Fibroblast of the conjunctiva (primary cell): ENCODE results near the gene PLA2R1.
A peak's percentile ranks its signal among the peaks of the same experiment; 100 is the strongest.

Experiments used
- DNase-seq: peaks from one replicate; pipeline ENCODE4 v3.0.0-alpha.2; 2010; ENCODE audit warnings: low read depth

Gene PLA2R1

DNA sequence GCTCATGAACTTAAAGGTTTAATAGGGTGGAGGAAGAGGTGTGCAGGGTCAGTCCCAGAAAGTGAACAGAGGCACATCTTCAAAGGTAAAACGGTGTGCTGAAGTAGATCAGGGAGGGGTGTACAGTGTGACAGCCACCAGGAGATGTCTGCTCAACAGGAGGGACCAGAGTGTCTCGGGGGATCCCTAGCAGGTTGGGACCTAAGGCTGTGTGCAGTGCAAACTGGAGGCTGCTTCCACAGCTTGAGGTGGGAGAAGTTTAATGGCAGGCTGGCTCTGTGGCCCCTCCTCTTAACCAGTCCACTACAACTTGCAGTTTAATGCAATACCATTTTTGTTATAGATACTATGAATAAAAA lies 33.2 kb downstream of the PLA2R1 start:
- DNase-seq: no peak

DNA sequence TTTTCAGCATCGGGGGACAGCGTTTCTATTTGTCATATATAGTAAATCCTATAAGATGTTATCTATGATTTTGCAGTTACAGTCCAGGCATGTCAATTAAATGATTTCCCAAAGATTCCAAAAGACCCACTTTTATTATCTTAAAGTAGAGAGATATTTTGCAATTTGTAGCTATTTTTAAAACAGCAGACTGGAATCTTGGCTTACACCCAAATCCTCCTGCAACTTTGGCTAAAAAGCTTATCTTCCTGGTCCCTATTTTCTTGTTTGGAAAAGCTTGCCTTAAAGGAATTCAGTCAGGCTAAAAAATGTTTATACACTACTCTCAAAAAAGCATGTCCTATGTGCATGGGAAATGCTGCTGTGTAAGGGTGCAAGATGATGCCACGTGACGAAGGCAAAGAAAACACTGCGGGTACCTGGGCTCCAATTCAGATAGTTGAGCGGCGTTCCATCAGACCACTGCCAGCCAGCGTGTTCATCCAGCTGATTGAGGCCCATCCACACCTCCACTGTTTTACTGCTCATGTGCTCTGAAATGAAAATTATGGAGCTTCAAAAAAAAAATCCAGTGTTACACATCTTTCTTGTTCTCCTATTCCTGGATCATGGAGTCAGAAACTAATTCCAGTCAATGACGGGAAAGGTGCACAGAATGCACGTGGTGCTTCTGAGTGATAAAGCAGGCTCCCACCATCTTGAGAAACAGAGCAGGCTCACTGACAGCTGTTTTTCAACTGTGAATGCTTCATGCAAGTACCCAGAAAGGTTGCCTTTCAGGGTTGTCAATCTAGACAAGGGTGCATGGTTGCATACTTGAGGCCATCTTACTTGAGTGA lies 33.8 kb downstream of the PLA2R1 start:
- no peak for DNase-seq

- DNase-seq: no peak
These were observed 40.3 kb downstream of the PLA2R1 start for GRCh38 chr2:160022162-160022561.

DNA sequence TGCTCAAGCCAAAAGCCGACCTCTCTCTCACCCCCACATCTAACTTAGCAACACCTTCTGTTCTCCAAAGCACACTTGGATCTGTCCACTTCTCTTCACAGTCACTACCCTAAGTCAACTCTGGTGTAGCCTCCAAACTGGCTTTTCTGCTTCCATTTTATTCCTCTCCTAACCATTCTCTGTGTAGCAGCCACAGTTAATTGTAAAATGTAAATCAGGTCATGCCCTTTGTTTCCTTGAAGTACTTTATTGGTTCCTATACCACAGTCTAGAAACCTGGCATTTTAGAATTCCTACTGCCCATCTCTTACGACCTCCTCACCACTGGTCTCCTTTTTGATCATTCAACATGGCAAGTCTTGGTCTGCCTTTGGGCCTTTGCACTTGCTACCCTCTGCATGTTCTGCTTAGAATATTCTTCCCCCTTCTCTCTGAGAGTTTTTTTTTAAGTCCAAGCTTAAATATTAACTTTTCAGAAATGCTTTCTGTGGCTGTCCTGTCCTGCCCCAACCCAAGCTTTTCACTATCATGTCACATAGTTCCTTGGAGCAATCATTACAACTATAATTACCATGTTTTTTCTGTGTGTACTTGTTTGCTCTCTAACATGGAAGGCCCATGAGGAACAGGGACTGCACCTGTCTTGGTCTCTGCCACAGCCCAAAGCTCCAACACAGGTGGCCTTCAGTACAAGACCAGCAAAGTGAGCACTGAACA lies 42.9 kb downstream of the PLA2R1 start:
- no peak for DNase-seq

GRCh38 chr2:160015746-160016145 lies 46.7 kb downstream of the PLA2R1 start:
- DNase-seq: no peak

DNA sequence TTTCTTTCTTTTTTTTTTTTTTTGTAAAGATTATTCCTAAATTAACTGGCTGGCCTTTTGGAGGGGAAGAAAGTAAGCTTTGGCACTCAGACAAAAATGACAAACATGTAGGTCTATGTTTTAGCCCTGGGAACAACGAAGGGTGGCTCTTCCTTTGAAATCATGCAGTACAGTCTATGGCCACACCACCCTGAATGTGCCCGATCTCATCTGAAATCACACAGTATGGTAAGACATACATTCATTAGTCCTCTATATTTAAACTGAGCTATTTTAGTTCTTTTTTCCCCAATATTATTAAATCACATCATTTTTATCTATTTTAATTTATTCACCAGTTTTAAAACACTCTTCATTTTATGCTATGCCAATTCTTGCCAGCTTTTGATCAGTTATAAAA lies 48.2 kb downstream of the PLA2R1 start:
- no peak for DNase-seq

GRCh38 chr2:160010361-160011145 lies 51.9 kb downstream of the PLA2R1 start:
- peak; percentile 31 for DNase-seq

DNA sequence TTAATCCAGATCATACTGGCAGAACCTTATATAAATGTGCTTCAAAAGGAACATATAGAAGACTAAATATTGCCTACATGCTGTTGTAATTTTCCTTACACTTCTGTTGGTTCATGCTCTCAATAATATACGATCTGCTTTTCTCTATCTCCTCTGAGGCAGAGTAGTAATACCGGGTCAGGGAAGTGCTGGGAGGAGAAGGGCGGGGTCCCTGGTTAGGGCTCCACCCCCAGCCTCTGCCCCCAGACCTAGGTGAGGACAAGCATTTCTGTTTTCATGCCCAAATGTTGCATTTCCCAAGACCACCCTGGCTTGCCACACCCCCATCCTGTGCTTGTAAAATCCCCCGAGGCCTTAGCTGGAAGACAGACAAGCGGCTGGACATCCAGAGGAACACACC lies 55.3 kb downstream of the PLA2R1 start:
- no peak for DNase-seq

- no peak for DNase-seq
These were observed 55.9 kb downstream of the PLA2R1 start for GRCh38 chr2:160006475-160006874.

- DNase-seq: no peak
These were observed 56.5 kb downstream of the PLA2R1 start for GRCh38 chr2:160005908-160006307.

GRCh38 chr2:160005476-160005875 lies 56.9 kb downstream of the PLA2R1 start:
- DNase-seq: no peak

DNA sequence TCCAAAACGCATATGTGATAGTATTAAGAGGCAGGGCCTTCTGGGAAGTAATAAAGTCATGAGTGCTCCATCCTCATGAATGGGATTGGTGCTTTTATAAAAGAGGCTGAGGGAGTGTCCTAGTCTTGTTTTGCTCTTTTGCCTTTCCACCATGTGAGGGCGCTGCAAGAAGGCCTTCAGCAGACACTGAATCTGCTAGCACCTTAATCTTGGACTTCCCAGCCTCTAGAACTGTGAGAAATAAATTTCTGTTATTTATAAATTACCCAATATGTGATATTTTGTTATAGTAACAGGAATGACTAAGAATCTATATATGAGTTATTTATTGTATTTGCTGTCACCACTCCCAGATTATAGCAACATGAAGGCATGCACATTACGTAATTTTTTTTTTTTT lies 63.5 kb downstream of the PLA2R1 start:
- no peak for DNase-seq

DNA sequence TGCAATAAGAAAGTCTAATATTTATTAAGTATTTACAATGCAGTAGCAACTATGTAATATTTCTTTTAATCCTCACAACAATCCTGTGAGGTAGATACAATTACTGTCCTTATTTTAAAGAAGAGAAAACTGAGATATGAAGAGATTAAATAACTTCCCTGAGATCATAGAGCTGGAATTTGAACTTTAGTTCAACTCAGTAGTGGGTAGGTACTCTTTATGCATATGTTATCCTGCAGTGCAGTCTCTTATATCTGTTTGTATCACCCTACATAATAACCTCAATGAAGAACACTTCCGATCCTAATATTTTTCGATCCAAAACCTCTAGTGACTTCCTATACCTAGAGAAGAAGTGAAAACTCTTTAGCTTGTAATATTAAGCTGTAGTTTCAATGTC lies 64.2 kb downstream of the PLA2R1 start:
- DNase-seq: no peak

- no peak for DNase-seq
These were observed 65.4 kb downstream of the PLA2R1 start for GRCh38 chr2:159996792-159997546.

DNA sequence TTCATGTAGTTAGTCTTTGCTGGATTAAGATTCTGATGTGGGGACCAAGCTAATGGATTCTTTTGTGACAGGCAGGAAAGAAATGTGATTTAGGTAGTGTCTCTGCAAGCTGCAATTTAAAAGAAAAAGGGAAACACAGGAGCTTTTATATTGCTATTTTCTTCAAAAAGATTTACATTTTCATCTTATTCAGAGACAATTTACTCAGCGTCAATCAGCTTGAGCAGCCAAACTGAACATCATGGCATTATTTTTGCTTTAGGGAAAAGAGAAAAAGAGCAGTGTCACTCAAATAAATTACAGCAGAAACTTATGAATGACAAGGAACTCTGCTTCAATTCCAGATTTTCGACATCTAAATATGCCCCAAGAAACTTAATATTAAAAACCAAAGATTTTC lies 67.4 kb downstream of the PLA2R1 start:
- DNase-seq: no peak

GRCh38 chr2:159989249-159989648 lies 73.2 kb downstream of the PLA2R1 start:
- no peak for DNase-seq

- no peak for DNase-seq
These were observed 73.9 kb downstream of the PLA2R1 start for GRCh38 chr2:159988412-159988970.

DNA sequence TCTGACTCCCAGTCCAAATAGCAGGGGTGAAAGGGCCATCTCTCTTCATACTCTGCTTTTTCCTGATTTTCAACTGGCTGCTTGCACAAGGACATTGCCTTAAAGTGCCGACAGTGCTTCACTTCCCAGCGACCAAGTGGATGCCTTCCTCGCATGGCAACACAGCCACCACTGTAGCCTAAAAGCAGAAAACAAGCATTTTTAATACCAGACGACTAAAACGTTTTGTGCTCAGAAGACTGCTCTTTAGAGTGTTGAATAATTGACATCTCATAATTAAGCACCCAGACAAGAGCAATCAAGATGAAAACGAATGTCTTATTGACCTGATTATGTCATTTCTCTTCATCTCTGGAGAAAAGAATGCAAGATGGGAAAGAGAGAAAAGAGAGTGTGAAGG lies 75.2 kb downstream of the PLA2R1 start:
- no peak for DNase-seq

DNA sequence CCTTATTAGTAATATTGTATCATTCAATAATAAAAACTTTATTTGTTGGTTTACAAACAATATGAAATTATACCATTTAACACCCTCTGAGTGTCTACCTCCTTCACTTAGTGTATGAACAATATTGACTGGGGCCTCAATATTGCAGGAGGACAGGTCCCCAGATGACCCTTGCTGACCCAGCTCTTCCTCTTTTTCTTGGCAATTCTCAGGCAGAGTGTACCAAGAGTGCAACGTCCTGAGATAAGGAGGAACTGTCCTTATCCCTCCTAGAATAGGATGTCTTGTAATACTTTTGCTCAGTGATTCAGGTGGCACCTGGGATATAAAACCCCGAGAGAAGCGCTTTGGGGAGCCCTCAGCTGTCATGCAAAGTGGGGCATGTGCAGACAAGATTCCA lies 76.8 kb downstream of the PLA2R1 start:
- no peak for DNase-seq

- no peak for DNase-seq
These were observed 78.4 kb downstream of the PLA2R1 start for GRCh38 chr2:159984034-159984433.

DNA sequence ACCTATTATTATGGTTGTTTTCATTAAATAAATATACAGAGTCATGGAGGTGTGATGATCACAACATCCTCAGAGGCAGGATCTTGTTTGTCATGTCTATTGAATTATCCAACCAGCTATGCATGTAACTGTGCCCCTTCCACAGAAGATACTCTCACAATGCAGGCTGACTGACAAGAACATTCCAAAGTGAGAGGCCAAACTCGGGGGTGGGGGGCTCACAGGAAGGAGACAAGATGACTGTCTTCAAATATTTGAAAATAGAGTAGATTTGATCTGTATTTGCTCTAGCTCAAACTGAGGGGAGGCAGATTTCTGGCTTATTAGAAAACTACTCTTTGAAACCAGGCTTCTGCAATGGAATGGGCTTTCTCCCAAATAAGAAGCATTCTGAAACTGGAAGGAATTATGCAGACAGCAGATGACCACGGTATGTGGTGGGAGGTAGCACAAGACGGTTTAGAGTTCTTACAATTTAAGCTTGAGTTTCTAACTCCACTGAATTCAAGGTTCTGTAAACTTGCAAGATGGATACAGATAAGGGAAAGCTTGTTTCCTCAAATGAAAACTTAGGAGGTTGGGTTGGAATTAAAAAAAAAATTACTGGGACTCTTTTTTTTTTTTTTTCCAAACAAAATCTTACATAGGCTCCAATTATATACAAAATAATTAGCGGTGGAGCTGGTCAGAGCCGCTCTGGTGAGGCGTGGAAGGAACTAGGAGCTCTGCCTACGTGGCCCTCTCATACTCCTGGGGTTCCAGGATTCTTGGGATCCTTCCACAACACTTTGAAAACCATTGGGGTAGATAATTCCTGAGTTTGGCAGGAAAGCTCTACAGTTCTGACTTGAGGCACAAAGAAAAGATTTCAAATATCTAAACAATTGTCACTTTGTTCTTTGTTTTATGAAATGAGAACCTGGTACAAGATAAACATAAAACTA lies 79.3 kb downstream of the PLA2R1 start:
- DNase-seq: peak; percentile 24
